Right lobe of liver (tissue), 4 donors: ENCODE results near the gene ADAT1.

Source experiments
- CTCF ChIP-seq, 4 donors: fragments of 200-600 bp in 3 of 4; fragments of 450-650 bp in 1 of 4; IDR thresholded peaks; one replicate each; pipeline versions ENCODE4 v1.5.1 to v1.8.0; 2016 to 2022; ENCODE audit warnings: antibody characterized with exemption in 4 of 4, mild to moderate bottlenecking in 2 of 4
- POLR2A ChIP-seq: fragments of 450-650 bp; IDR thresholded peaks from one replicate; pipeline ENCODE4 v1.6.1; 2017; ENCODE audit warnings: antibody characterized with exemption, mild to moderate bottlenecking
- donor health status: DM: no; HTN: no; CAD: no.
- donor health status: DM: no; HTN: no; CAD: no.
- donor health status: DM: no; HTN: yes; CAD: no.

GRCh38 chr16:75640598-75640997 is 17.5 kb upstream of the ADAT1 start:
- TF ChIP-seq CTCF (IDR thresholded peaks at IDR 0.05) (no peak), POLR2A (no peak)
